ENCODE measurements around the gene THYN1.

GRCh38 chr11:134245434-134245833 is 7.7 kb downstream of the THYN1 start:
- TF ChIP-seq POLR2A (IDR thresholded peaks at IDR 0.05; ENCODE audit: low read depth, low read length): no peak
- TF ChIP-seq POLR2AphosphoS5 (IDR thresholded peaks at IDR 0.05; ENCODE audit: low read depth, low read length): no peak
